ENCODE results near the gene EMC10.

DNA sequence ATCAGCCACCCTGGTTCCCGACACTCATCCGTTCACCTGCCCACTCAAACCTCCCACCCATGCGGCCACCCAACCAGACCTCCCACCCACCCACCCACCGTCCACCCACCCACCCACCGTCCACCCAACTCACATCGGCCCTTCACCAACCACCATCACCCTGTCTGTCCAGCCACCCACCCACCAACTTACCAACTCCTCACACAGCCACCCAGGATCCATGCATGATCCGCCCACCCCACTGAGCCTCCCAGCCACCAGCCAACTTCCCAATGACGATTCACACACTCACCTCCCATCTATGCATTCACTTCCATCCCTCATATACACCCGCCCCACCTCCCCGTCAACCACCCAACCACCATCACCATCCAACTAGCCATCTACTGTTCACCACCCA is 30.4 kb downstream of the EMC10 start:
- TF ChIP-seq SUZ12 (IDR thresholded peaks at IDR 0.05; ENCODE audit: extremely low read depth, insufficient read depth, insufficient read length): no peak
- no peak for TF ChIP-seq YY1 (IDR thresholded peaks at IDR 0.05; ENCODE audit: insufficient read depth, insufficient read length)
- no peak for TF ChIP-seq ZNF274 (IDR thresholded peaks at IDR 0.05; ENCODE audit: low read depth, low read length)
